OCI-LY3 (cell line): ENCODE data around the gene VRK2.

Experiments
- EZH2phosphoT487 ChIP-seq: fragments of 200-600 bp; shearing (Covaris generic); IDR thresholded peaks from 2 replicates; pipeline ENCODE4 v1.6.1; 2018; ENCODE audit warnings: antibody characterized with exemption, mixed run types, low read depth
- TF ChIP-seq, protein P1 (sequence below): fragments of 200-600, 300-600 bp; sonication (generic); IDR thresholded peaks from 2 replicates; pipeline ENCODE4 v1.5.1; 2014; ENCODE audit warnings: antibody characterized with exemption, low read length, low read depth

DNA sequence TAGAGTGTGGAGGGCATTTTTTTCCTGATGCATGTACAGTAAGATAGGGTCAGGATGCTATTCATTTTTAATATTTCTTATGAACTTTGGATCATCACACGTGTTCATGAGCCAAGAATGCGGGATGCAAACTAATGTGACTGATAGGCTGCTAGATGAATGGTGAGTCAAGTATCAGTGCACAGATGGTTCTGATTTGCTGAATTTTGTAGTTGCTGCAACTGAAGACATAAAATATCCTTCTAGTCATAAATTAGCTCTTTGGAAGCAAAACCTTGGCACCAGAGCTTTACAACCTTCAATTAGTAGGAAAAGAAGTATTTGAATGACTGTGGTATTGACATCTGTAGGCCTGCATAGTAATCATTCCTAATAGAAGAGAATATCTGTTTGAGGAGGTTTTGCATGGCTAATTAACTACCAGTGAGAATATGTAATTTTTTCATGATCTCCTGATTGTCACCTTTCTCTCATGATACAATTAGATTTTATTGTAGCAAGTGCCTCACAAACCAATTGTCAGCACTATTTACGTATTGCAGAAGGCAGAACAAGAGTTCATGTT, 94.0 kb downstream of the VRK2 start:
- TF ChIP-seq, protein P1, sequence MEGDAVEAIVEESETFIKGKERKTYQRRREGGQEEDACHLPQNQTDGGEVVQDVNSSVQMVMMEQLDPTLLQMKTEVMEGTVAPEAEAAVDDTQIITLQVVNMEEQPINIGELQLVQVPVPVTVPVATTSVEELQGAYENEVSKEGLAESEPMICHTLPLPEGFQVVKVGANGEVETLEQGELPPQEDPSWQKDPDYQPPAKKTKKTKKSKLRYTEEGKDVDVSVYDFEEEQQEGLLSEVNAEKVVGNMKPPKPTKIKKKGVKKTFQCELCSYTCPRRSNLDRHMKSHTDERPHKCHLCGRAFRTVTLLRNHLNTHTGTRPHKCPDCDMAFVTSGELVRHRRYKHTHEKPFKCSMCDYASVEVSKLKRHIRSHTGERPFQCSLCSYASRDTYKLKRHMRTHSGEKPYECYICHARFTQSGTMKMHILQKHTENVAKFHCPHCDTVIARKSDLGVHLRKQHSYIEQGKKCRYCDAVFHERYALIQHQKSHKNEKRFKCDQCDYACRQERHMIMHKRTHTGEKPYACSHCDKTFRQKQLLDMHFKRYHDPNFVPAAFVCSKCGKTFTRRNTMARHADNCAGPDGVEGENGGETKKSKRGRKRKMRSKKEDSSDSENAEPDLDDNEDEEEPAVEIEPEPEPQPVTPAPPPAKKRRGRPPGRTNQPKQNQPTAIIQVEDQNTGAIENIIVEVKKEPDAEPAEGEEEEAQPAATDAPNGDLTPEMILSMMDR = no peak
- TF ChIP-seq EZH2phosphoT487 = no peak
